Fibroblast of gingiva (primary cell): ENCODE data around the gene RGL4.
"Not testable (repeated sequence)": the region's sequence is repeated elsewhere in the genome, so short reads cannot be mapped to it uniquely, and the experiment has no call there.

Experiments used
- DNase-seq: peaks from one replicate; pipeline ENCODE4 v3.0.0-alpha.2; 2011; ENCODE audit warnings: low read depth

RGL4 gene

DNA sequence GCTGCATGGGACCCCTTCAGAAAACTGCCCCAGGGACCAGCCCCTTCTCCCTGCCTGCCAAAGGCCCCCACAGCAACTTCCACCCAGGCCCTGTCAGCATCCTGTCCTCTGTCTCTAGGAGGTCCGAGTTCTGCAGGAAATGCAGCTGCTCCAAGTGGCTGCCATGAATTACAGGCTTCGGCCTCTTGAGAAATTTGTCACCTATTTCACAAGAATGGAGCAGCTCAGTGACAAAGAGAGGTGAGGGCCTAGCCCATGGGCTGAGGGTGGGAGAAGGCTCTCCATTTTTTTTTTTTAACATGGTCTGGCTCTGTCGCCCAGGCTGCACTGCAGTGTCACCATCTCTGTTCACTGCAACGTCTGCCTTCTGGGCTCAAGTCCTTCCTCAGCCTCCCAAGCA, 7.3 kb downstream of the RGL4 start:
- no peak for DNase-seq

- no peak for DNase-seq
These were observed 7.9 kb downstream of the RGL4 start for GRCh38 chr22:23698673-23699235.

DNA sequence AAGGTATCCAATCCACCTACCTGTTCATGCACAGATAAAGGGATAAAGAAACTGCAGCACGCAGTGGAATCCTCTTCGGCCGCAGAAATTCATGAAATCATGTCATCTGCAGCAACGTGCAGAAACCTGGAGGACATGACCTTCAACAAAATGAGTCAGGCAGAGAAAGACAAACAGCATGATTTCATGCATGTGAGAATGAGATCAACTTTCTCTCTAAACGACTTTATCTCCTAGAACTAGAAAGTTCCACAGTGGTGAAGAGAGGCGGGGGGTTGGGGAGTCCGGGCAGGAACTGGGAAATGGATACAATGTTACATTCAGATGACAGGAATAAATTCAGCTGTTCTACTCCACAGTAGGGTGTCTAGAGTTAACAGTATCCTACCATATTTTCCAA, 9.9 kb downstream of the RGL4 start:
- DNase-seq, result no peak

DNA sequence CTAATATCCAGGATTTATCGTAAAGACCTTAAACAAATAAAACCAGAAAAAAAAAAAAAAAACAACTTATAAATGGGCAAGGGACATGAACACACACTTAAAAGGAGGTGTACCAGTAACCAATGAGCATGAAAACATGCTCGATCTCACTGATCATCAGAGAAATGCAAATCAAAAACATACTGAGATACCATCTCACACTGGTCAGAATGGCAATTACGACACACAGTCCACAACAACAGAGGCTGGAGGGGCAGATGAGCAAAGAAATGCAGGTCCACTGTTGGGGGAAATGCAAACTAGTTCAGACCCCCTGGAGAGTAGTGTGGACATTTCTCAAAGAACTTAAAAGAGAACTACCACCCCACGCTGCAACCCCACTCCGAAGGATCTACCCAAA, 13.2 kb downstream of the RGL4 start:
- no peak for DNase-seq

- DNase-seq, result no peak
These were observed 14.0 kb downstream of the RGL4 start for GRCh38 chr22:23704829-23705228.

GRCh38 chr22:23705358-23705757, 14.5 kb downstream of the RGL4 start:
- no peak for DNase-seq

GRCh38 chr22:23708270-23708669, 17.5 kb downstream of the RGL4 start:
- DNase-seq, result no peak

DNA sequence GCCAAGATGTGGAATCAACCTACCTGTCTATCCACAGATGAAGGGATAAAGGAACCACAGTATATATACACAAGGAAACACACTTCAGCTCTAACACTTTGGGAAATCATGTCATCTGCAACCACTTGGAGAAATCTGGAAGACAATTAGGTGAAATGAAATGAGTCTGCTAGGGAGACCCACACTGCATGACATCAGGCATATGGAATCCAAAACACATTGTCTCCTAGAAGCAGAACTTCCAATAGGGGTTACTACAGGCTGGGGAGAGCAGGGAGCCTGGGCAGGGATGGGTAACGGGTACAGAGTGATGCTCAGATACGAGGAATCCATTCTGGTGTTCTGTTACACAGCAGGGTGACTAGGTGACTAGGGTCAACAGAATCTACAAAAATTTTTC, 18.3 kb downstream of the RGL4 start:
- DNase-seq, result peak; percentile 4

- DNase-seq, result no peak
These were observed 21.4 kb downstream of the RGL4 start for GRCh38 chr22:23712256-23712655.

DNA sequence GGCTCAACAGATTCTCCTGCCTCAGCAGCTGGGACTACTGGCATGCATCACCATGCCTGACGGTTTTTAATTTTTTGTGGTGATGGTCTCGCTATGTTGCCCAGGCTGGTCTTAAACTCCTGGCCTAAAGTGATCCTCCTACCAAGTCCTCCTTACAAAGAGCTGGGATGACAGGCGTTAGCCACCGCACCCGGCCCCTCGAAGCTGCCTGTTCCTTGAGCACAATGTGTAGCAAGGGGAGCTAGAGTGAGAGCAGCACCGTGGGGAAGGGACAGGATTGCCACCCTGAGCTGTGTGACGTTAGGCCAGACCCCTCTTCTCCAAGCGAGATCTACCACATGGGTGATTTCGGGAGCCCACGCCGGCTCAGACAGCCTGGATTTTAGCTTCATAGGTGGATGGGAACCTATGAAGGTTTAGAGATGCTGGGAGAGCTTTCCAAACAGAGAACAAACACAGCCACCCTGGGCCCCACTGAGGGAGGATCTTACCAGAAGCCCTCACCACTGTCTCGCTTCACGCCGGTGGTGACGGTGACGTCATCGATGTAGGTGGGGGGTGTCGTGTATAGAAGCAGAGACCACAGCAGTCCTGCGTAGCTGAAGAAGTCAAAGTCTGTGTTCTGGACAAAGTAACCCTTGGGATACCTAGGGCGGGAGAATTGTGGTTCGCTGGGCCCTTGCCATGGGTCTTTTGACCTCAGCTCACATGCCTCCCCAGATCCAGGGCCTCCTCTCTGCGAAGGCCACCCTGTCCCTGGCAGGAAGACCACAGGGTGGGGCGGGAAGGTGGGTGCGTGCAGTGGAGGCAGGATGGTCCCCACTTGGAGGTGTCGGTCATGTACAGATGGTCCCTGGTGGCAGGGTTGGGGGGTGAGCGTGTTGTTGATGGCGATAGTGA, 23.1 kb downstream of the RGL4 start:
- DNase-seq, result no peak

DNA sequence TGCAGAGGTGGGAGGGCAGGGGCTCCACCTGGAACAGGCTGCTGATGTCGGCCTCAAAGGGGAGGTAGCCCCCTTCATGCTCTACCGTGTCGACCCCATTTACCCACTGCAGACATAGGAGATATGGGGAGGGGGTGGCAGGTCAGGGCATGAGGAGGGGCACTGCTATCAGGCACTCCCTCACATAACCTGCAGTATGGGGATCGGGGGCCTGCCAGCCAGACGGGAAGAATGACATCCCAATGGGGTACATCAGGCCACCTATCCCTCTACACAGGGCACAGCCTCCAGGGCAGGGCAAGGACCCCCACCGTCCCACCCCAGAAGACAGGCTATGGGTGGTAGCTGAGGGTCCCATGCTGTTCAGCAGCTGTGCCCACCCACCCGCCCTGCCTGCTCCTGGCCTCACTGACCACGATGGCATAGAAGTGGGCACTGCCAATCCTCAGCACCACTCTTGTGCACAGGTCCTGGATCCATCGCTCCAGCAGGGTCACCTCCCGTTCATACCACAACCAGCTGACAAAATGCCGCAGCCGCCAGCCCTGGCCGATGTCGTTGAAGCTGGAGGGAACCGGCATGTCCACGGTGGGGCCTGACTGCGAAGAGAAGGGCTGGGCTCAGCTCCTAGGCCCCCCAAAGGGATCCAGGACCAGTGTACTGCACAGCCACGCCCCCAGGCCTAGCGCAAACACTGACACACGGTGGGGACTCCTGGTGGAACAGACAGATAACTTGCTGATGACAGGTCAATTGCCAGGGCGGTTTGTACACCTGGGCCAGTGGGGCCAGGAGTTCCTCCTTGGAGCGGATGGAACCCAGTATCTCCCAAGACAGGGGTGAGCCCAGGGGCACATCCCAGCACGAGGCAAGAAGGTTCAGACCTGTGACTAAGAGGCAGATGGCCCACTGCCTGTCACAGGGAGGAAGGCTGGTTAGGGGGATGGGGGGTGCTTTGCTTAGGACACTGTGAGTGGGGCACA, 24.1 kb downstream of the RGL4 start:
- DNase-seq, result no peak

GRCh38 chr22:23715806-23716375, 25.1 kb downstream of the RGL4 start:
- DNase-seq, result no peak

GRCh38 chr22:23716811-23717801, 26.3 kb downstream of the RGL4 start:
- peak; percentile 84 for DNase-seq

GRCh38 chr22:23718371-23719165, 27.8 kb downstream of the RGL4 start:
- DNase-seq, result no peak

DNA sequence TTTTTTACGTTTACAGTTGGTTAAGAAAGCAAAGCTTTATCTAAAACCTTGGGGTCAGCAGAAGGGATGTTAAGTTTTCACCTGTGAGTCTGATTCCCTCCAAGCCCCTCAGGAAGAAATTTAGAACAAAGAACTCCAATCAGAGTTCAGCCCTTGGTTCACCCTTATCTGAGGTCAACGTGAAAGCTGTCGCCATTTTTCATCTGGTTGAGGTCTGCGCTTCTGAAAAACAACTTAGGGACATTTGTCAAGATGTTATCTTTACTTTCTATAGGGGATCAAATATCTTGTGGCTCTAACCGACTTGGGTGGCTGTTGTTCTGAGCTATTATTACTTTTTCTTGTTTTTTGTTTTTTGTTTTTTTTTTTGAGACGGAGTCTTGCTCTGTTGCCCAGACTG, 30.0 kb downstream of the RGL4 start:
- no peak for DNase-seq

DNA sequence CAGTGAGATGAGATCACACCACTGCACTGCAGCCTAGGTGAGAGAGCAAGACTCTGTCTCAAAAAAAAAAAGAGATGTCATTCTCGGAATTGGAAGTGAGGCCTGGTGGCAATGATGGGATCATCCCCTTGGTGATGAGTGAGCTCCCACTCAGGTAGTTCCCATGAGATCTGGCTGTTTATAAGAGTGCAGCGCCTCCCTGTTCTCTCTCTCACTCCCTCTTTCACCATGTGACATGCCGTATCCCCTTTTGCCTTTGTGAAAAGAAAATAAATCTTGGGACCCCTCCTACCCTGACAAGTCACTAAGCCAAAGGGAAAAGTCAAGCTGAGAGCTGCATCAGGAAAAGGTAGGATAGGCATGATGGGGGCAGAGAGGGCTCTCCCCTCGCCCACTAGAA, 31.3 kb downstream of the RGL4 start:
- no peak for DNase-seq

DNA sequence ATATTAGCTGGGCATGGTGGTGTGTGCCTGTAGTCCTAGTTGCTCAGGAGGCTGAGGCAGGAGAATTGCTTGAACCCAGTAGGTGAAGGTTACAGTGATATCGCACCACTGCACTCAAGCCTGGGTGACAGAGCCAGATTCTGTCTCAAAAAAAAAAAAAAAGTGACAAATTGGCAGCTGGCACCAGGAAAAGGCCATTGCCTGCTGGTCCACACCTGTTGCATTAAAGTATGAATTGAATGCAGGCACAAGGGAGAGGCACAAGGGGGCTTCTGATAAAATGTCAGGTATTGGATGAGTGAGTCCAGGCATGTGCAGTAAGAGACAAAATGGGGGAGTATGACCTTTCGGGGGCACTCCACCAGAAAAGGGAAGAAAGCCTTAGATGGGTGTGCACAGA, 31.9 kb downstream of the RGL4 start:
- no peak for DNase-seq

DNA sequence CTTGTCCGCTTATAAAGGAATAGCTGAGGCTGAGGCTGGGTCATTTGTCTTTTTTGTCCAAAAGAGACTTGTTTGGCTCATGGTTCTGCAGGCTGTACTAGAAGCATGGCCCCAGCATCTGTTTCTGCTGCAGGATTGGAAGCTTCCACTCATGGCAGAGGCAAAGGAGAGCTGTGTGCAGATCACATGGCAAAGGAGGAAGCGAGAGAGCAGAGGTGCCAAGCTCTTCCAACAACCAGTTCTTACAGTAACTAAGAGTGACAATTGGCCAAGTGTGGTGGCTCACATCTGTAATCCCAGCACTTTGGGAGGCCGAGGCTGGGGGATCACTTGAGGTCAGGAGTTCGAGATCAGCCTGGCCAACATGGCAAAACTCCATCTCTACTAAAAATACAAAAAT, 37.3 kb downstream of the RGL4 start:
- not testable (repeated sequence) for DNase-seq

DNA sequence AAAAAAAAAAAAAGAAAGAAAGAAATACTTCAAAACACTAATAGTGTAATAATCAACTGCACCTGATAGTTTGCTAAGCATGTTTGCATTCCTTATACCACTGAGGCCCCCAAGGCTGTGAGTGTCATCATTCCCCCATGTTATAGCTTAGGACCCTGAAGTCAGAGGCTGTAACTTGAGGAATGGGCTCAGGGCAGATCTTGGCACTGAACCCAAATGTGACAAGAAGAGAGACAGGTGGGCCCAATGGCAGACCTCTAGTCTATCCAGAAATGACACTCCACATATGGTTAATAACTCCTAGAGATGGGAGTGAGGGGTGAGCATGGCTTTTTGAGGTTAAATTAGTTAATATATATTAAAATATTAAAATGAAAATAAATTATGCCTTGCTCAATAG, 46.9 kb downstream of the RGL4 start:
- DNase-seq, result no peak
